HG03097 (cell line): ENCODE measurements around the gene SPATS2.
A peak's percentile ranks its signal among the peaks of the same experiment; 100 is the strongest.
"Not testable (repeated sequence)": the region's sequence is repeated elsewhere in the genome, so short reads cannot be mapped to it uniquely, and the experiment has no call there.

Source experiments
- ATAC-seq: cut with Tn5 transposase; IDR thresholded peaks from one replicate; pipeline ENCODE4 v1.9.1; 2021; ENCODE audit not compliant: unreplicated experiment, low FRiP score

The SPATS2 gene

DNA sequence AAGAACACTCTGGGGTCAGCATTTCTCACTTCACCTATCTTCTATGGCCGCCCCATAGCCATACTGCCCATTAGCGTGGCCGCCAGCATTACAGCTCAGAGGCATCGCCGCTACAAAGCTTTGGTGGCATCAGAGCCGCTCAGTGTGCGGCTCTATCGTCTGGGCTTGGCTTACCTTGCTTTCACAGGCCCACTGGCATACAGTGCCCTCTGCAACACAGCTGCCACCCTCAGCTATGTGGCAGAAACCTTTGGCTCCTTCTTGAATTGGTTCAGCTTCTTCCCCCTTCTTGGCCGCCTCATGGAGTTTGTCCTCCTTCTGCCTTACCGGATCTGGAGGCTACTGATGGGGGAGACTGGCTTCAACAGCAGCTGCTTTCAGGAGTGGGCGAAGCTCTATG, 18.0 kb upstream of the SPATS2 start:
- no peak for ATAC-seq

GRCh38 chr12:49352351-49352750, 14.9 kb upstream of the SPATS2 start:
- ATAC-seq = no peak

GRCh38 chr12:49355913-49356312, 11.3 kb upstream of the SPATS2 start:
- ATAC-seq = no peak

DNA sequence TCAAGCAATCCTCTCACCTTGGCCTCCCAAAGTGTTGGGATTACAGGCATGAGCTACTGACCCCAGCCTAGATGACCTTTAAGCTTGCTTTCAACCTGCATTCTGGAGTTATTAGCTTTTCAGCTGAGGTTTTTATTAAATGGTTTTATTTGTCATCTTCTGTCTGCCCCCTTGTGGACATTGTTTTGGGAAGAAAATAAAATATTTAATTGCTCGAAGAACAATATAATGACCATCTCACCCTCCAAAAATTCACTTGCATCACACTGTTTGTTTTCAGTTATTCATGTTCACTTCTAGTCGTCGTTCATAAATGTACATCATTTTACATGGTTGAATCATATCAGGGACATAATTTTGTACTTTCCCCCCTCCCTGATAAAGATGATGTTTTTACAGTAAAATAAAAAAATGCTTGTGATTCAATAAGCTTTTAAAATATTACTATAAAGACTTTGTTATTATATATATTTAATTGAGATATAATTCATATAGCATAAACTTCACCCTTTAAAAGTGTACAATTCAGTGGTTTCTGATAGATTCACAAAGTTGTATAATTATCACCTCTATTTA, 10.1 kb upstream of the SPATS2 start:
- ATAC-seq = no peak

GRCh38 chr12:49358483-49359141, 8.7 kb upstream of the SPATS2 start:
- peak; percentile 81 for ATAC-seq

- ATAC-seq = no peak
These were observed 7.6 kb upstream of the SPATS2 start for GRCh38 chr12:49359671-49360070.

DNA sequence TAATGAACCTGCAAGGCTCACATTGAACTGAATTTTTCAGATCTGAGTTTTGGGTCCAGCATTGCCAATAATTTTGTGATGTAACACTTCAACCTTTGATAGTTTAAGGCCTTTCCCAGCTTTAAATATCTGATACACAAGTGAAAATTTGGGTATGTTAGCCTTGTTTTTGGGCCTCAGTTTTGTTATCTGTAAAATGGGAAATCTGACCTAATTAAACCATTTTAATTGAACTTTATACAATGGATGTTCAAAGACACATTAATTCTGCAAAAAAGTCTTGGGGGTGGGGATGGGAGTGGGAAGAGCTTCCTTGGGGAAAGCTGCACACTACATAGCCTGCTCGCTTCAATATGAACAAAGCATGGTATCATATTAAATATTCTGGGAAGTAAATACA, 5.2 kb upstream of the SPATS2 start:
- ATAC-seq = no peak

DNA sequence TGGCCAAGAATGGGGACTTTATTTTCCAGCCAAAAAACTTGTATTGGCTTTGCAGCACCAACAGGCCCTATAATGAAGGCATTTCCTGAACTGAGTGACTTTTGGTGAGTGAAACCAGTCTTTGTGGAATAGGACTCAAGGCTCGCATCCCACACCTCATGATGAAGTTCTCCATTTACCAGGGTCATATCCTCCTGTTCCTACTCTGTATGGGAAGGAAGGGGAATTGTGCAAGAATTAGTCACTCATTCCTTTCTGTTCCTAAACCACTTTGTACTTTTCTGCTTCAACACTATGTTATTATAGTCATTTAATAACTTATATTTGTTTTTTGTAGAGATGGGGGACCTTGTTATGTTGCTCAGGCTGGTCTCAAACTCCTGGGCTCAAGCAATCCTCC, 2.3 kb upstream of the SPATS2 start:
- no peak for ATAC-seq

- ATAC-seq = no peak
These were observed 1.7 kb upstream of the SPATS2 start for GRCh38 chr12:49365542-49365941.

DNA sequence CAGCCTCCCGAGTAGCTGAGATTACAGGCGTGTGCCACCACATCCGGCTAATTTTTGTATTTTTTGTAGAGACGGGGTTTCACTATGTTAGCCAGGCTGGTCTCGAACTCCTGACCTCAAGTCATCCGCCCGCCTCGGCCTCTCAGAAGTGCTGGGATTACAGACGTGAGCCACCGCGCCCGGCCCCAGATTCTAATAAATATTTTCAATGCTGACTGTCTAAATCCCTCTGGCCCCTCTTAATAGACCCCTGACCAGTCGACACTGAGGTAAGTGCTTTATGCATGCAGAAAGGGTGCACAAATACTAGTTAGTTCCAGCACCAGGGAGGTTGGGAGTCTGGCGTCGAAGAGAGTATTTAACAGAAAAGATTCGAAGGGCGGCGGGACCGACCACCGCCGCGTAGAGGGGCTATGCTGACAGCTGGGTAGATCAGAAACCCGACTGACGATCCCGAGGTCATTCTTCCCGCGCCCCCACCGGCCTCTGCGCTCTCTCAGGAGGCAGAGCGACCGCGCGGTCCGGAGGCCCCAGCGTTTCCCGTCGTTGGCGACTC, 1.1 kb upstream of the SPATS2 start:
- no peak for ATAC-seq

GRCh38 chr12:49366652-49367380, 446 bp upstream of the SPATS2 start:
- peak; percentile 64 for ATAC-seq

GRCh38 chr12:49368240-49368600, 958 bp downstream of the SPATS2 start:
- no peak for ATAC-seq

DNA sequence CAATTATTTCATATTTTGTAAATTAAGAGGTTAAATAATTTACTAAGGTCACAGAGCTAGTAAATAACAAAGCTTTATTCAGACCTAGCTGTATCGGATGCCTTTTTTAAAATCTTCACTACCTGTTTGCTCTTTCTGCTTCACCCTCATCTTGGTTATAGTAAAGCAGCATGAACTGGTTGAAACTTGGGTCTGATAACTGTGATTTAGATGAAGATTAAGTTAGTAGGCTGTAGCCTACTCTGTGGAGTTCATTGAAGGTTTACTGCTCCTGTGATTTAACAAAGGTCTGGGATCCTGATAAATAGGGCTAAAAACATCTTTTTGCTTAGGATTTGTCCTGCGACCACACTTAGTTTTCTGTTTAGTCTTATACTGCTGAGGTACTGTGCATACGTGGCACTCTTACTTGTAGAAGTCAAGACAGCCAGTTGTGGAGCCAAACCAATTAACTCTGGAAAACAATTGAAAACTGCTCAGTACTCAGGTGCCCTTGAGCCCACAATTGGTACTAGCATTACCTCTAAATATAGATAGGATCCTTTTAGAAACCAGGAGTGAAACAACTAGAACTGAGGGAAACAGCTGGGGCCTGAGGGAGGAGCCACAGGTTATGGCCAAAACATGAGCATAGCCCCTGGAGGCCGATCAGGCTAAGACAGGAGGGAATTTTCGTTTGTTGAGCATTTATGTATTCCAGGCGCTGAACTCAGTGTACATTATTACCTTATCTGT, 2.3 kb downstream of the SPATS2 start:
- peak; percentile 45 for ATAC-seq

GRCh38 chr12:49370539-49370938, 3.3 kb downstream of the SPATS2 start:
- ATAC-seq = no peak

GRCh38 chr12:49375406-49375805, 8.1 kb downstream of the SPATS2 start:
- peak; percentile 51 for ATAC-seq

- ATAC-seq = no peak
These were observed 10.1 kb downstream of the SPATS2 start for GRCh38 chr12:49377386-49377785.

GRCh38 chr12:49380184-49380583, 12.9 kb downstream of the SPATS2 start:
- not testable (repeated sequence) for ATAC-seq

GRCh38 chr12:49388682-49389386, 21.6 kb downstream of the SPATS2 start:
- no peak for ATAC-seq

DNA sequence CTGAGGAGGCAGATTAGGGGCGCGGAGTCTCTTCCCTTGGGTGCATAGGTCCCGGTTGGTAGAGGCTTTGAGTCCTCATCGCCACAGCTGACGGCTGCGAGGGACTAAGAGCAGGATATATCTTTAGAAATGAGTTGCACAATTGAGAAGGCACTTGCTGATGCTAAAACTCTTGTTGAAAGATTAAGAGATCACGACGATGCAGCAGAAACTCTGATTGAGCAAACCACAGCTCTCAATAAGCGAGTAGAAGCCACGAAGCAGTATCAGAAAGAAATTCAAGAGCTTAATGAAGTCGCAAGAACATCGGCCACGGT, 22.1 kb downstream of the SPATS2 start:
- ATAC-seq = no peak

GRCh38 chr12:49397000-49397399, 29.7 kb downstream of the SPATS2 start:
- ATAC-seq = no peak

GRCh38 chr12:49400304-49400703, 33.0 kb downstream of the SPATS2 start:
- ATAC-seq = no peak
